ENCODE results near the gene STX10.
"Not testable (repeated sequence)": the region's sequence is repeated elsewhere in the genome, so short reads cannot be mapped to it uniquely, and the experiment has no call there.

- TF ChIP-seq CTCF (conservative IDR thresholded peaks at IDR 0.05; ENCODE audit: low read depth, low read length); SMC3 (IDR thresholded peaks at IDR 0.05; ENCODE audit: low read depth, low read length): not testable (repeated sequence)
- TF ChIP-seq, protein P1, sequence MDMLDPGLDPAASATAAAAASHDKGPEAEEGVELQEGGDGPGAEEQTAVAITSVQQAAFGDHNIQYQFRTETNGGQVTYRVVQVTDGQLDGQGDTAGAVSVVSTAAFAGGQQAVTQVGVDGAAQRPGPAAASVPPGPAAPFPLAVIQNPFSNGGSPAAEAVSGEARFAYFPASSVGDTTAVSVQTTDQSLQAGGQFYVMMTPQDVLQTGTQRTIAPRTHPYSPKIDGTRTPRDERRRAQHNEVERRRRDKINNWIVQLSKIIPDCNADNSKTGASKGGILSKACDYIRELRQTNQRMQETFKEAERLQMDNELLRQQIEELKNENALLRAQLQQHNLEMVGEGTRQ (IDR thresholded peaks at IDR 0.05; ENCODE audit: low read depth, low read length): not testable (repeated sequence)
These were observed 36.5 kb upstream of the STX10 start for GRCh38 chr19:13186688-13187087.

Data from IMR-90 (cell line).